NCI-H1436 treated with DMSO at 0.1 percent for 48 hours (cell line): ENCODE data around the gene BIRC7.
A peak's percentile ranks its signal among the peaks of the same experiment; 100 is the strongest.
"Not testable (repeated sequence)": the region's sequence is repeated elsewhere in the genome, so short reads cannot be mapped to it uniquely, and the experiment has no call there.

Source experiments
- DNase-seq: peaks from one replicate; lab custom pipeline; 2025; lab: John Stamatoyannopoulos, UW

The BIRC7 gene

GRCh38 chr20:63208346-63208909 lies 27.3 kb upstream of the BIRC7 start:
- no peak for DNase-seq

DNA sequence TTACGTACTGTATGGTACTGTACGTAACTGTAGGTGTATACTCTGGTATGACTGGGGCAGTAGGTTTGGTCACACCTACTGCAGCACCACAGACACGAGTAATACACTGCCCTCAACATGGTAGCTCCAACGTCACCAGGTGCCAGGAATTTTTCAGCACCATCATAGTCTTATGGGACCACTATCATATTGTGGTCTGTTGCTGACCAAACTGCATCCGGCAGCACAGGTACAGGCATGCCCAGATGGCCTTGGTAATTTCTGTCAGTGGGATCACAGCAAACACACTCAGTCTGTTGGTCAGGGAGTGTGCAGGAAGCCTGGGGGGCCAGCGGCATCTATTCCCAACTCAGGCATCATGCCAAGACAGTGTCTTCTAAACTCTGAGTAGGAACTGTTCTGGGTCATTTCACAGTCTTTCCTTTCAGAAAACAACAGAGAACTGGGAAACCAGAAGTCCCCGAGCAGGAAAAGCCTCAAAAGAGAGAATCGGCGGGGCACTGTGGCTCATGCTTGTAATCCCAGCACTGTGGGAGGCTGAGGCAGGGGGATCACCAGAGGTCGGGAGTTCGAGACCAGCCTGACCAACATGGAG lies 25.6 kb upstream of the BIRC7 start:
- DNase-seq: no peak

- no peak for DNase-seq
Observed at GRCh38 chr20:63212393-63212730, 23.3 kb upstream of the BIRC7 start.

GRCh38 chr20:63212792-63213191 lies 22.9 kb upstream of the BIRC7 start:
- DNase-seq: no peak

- no peak for DNase-seq
Observed at GRCh38 chr20:63214514-63214913, 21.2 kb upstream of the BIRC7 start.

GRCh38 chr20:63215101-63216040 lies 20.3 kb upstream of the BIRC7 start:
- no peak for DNase-seq

DNA sequence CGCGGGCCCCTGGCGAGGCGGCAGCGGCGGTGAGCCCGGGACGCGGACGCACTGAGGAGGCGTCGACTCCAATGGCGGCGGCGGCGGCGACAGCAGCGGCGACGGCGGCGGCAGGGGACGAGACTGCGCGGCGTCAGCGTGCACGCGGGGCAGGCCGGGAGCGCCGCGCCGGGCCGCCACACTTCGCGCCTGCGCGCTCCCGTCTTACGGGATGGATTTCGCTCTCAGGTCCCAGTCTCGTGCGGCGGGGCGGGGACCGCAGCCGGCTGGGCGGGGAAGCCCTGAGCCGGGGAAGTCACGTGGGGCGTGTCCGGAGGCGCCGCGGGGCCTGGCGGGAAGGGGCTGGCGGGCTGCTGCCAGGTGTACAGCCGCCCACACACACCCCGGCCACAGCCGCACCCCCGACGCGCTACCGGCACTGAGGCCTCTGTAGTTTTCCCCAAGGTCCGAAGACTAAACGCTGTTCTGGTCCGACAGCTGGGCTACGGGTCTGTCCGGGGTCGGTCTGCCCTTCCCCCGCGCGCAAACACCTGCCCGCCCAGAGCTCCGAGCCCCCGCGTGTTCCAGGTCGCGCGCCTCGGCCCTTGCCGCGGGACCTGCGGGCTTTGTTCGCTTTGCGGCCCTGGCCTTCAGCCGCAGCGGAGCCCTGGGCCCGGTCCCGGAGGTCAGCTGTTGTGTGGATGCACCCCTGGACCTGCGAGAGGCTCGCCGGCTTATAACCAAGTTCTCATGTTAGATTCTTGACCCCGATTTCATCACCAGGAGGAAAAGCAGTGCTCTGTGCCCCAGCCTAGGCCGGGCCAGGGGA lies 19.5 kb upstream of the BIRC7 start, which contains the start of gene YTHDF1:
Gene YTHDF1 (minus strand): TSS at position 91 of the 808 bp plus-strand sequence. CDS start 239 bp downstream, outside the sequence.
- DNase-seq: peak; percentile 86

DNA sequence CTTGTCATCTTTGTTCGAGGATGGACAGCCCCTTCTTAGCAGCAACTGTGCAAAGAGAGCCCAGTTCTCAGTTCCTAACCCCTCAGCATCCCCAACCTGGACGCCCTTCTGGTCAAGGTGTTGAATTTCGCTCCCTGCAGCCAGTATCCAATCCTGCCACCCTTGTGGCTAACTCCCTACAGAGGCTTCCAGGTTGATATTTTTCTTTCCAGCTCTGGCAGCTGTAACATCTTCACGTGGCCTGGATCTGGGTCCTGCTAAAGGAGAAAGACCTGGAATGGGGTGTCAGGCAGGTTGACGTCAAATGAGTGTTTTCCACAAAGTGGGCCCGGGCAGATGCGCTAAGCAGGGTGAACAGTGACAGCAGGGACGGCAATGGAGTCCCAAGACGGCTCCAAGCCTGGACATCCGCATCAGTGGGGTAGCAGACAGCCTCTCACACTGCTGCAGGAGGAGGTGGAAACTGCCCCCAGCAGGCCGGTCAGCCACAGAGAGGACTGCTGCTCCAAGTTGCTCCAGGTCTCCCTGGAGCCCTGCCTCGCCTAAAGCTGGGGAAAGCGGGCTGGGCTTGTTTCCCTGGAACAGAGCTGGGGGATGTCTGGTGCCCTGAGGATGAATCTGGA lies 18.7 kb upstream of the BIRC7 start:
- no peak for DNase-seq

DNA sequence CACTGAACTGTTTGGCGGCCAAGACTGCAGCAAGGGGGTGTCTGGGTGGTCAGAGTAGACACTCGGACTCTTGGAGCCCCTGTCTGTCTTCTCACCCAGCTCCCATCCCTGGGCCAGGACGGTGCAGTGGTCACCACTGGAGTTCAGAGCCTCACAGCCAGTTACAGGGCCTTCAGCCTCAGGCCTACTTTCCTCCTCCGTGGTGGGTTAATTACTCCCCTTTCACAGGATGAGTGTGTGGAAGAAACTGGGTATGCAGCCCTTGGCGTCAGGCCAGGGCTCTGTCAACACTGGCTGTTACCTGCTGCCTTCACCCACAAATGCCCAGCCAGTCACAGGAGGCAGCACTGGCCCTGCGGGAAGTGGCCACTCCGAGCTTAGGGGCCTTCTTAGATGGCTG lies 18.0 kb upstream of the BIRC7 start:
- no peak for DNase-seq

DNA sequence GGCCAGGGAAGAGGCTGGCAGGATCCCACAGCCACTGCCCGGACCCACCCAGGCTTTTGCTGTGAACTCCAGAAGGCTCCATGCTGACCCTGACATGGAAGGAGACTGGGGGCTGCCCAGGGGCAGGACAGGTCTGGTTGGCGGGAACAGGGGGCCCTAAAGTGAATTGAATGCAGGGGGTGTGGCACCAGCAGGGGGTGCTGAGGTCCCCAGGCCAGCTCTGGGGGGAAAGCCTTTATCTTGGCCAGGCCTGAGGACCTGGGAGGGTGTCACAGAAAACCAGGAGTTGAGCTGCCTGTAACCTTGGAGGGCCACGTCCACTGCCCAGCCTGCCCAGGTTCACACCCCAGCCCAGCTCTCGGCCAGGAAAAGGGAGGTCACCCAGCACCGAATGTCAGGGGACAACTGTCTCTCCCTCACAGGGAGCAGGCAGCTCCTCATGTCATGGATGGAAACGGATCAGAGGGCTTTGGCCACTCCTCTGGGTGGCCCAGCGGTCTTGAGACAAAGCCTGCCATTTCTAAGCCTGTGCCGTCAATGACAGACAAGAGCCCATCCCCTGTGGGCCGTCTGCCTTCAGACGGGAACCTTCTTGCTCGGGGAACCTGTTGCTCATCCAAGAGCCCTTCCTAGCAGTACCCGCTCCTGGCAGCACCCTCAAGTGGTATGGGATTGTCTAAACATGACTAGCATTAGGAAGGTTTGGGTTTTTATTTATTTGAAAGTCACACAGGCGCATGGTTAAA lies 16.8 kb upstream of the BIRC7 start:
- no peak for DNase-seq

DNA sequence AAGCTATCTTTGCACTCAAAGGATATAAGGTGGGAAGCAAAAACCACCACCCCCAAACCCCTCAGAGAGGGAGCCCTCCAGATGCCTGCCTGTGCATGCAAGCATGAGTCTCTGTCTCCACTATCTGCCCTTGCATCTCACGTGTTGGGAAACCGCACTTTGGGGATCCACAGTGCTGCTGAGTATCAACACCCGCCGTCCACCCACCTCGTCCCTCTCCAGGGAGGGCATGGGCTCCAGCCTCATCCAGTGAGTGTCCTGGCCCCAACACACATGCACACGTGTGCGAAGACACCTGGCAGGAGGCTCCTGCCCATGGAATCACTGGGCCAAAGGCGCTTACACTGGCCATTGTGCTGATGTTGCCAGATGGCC lies 16.3 kb upstream of the BIRC7 start:
- DNase-seq: no peak

- DNase-seq: no peak
Observed at GRCh38 chr20:63219866-63220521, 15.7 kb upstream of the BIRC7 start.

GRCh38 chr20:63220696-63221399 lies 14.9 kb upstream of the BIRC7 start:
- DNase-seq: no peak

- not testable (repeated sequence) for DNase-seq
Observed at GRCh38 chr20:63221400-63222053, 14.2 kb upstream of the BIRC7 start.

GRCh38 chr20:63222541-63222940 lies 13.2 kb upstream of the BIRC7 start:
- DNase-seq: no peak

- DNase-seq: no peak
Observed at GRCh38 chr20:63223121-63223825, 12.4 kb upstream of the BIRC7 start.

DNA sequence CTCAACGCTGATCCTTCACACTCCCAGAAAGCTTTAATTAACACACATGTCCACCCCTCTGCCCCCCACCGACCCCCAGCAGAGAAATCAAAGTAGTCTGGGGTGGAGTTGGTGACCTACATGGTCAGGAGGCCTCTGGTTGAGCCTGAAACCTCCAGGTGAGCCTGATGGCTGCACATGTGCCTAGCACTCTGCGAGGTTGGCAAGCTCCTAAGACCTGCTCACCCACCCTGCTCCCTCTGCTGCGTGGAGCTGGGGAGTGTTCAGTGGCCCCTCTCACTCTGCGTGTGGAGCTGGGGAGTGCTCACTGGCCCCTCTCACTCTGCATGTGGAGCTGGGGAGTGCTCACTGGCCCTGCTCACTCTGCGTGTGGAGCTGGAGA lies 11.9 kb upstream of the BIRC7 start:
- DNase-seq: no peak

GRCh38 chr20:63224412-63225081 lies 11.2 kb upstream of the BIRC7 start:
- no peak for DNase-seq
